Posterior vena cava (tissue), 2 donors: ENCODE results near the gene TCP11. TPM values are rescaled to one million over a fixed set of nuclear protein-coding genes. Genes with fewer than 3 reads are reported as not detected.

Source experiments
- DNase-seq: peaks from one replicate; pipeline ENCODE4 v3.0.0-alpha.2; 2020; ENCODE audit warnings: low spot score
- intact Hi-C, 2 donors: fragments of 100-400 bp; cut with DNase I; formaldehyde crosslinking; loops; one replicate each; pipeline versions ENCODE4 v1.14.1 to v1.14.2; 2022 to 2023
- total RNA-seq, 2 donors: library from RNA; stranded (reverse); fragmentation: NEBNext Ultra II Directional; extraction: Animal tissue kit (Norgen Biotek cat#: 25700); gene quantifications; one replicate each; pipeline ENCODE4 v1.2.1, GENCODE V29; 2021
- donor health status: DM: yes; HTN: yes; CAD: no.
- donor health status: DM: yes; HTN: yes; CAD: no.

TCP11 gene
- total RNA-seq, 2 donors from 2014 or later = not detected

DNA sequence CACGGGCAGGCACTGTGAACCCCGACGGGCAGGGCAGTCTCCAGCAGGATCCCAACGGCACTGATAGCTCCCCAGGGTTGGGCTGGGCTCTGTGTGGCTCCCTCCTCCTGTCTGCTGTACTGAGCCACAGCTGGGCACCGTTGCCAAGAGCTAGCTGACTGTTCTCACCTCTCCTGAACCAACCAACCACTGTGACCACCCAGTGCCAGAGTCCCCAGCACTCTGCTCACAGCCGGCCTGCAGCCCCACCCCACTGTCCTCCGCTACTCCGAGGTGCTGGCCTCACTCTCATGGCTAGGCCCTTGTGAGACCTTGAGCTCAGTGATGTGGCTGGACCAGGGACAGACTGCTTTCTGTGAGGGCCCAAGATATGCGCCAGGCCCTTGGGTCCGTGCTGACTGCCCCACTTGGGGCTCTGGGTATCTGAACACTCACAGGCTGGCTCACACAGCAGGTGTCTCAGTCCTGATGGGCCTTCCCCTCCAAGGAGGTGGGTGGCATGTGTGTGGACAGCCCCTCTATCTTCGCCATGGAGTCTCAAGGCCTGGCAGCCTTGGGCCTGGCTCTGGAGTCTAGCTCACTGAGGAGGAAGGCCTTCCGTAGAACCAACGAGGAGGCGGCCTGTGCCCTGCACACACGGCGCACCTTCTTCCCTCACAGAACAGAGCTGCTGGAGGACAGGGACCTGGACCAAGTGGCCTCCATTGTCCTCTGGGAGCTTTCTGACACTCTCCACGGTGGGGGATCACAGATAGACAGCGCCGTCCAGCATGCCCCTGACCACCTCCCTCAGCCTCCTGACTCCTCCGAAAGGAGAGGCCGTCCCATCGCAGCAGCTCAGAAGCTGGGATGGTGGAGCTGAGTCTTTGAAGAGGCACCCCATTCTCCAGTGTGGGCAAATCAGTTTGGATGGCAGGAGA lies 53.5 kb downstream of the TCP11 start:
- no peak for DNase-seq
- intact Hi-C loops = loop anchor here in 1 of 2 donors (2.0 kb wide), 1 partner anchor 201 kb away; no protein-coding TSS in a partner anchor

DNA sequence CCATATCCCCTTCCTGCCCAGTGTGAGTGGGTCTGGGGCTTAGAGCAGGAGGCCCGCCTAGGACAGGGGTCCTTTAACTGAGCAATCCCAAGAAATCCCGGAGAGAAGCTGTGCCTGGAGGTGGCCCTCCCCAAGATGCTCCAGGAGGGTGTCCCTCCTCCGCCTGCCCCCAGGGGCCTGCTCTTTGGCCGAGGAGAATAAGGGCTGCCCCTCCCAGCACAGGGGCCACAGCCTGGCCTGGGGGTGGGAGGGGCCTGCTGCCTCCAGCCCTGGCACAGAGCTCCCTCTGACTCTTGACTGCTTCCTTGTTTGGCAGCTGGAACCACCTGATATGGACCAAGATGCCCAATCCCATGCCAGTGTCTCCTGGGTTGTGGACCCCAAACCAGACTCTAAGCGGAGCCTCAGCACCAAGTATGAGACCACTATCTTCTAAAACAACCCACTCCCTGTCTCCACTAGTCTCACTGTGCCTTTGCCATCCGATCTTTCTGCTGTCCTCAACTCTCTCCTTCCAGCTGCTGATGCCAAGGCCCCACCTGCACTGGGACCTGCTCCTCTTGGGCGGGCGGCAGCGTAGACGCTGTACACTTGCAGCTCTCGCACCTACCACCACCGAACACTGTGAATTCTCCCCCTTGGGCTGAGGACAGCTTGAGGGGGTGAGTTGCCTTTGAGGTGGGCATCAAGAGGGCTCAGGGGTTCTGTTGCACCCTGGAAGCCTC lies 54.3 kb downstream of the TCP11 start:
- intact Hi-C loops = no loop called here
- DNase-seq = no peak

DNA sequence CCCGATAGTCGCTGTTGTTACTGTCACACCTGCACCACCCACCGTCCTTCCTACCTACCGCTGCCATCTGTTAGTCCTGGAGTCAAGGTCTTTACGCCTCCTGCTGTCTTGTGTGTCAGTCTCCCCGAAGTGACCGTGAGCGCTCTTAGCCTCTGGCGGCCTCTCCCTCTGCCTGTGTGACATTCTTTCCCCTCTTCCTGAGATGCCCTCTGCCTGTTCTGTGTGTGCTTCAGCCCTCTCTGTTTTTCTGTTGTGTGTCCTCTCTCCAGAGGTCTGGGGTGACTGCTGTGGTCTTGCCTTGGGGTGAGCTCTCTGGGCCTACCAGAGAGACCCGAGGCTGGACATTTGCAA lies 54.9 kb downstream of the TCP11 start:
- intact Hi-C loops = no loop called here
- no peak for DNase-seq

GRCh38 chr6:35085359-35086281 lies 55.5 kb downstream of the TCP11 start:
- DNase-seq = no peak
- intact Hi-C loops = no loop called here

DNA sequence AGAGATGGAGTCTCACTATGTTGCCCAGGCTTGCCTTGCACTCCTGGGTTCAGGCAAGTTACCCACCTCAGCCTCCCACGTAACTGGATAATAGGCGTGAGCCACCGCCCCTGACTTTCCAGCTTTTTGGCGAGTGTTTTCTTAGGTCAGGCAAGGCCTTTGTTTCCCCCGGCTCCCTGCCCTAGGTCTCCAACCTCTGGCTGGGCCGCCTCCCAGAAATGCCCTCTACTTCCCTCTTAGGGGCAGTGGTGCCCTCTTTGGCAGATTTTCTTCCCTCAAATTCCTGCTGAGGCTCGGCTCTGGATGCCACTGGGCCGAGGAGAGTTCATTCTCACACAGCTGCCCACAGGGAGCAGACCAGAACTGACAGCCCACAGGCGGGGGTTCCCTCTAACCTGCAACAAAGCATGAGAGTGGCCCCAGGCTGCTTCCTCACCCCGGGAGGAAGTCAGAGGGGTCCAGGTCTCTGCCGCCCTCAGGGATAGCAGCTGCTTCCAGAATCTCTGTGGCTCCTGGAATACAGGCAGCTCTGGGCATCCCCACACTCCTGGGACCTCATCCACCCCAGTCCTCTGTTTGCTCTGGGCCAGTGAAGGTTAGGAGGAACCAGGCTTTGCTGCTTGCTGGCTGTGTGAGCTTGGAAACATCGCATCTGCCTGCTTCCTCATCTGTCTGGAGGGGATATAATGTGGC lies 56.5 kb downstream of the TCP11 start:
- DNase-seq = no peak
- intact Hi-C loops = no loop called here

- DNase-seq = peak; percentile 70
- intact Hi-C loops = no loop called here
Measured at GRCh38 chr6:35084041-35084491, 57.1 kb downstream of the TCP11 start.

GRCh38 chr6:35083507-35083906 lies 57.6 kb downstream of the TCP11 start:
- intact Hi-C loops = no loop called here
- peak; percentile 61 for DNase-seq

- intact Hi-C loops = no loop called here
- DNase-seq = peak; percentile 58
Measured at GRCh38 chr6:35082733-35083403, 58.3 kb downstream of the TCP11 start.

DNA sequence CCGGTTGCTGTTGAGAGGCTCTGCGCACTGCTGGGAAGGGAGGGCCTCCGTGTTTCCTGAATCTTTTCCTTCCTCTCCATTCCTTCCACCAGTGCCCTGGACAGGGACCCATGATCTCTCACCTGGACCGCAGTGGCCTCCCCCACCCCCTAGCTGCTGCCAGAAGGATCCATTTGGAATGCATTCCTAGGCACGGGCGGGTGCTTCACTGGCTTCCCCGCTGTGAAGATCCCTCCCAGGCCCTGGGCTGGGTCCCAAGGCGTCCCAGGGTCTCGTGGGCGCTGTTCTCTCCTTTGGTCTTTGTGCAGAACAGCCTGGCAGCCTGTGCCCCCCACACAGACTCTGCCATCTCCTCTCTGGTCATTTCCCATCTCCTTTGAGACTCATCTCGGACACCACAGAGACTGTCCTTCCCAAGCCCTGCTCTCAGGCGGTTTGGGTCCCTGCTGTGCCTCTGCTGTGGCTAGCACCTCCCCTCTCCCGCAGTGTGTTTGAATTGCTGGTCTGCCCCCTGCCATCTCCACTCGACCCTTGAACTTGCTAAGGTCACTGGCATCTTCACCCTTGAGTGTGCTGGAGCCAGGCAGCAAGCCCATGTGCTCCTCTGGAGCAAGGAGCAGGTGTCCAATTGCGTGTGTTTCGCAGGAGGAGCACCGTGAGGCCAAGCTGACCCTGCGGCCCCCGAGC lies 59.0 kb downstream of the TCP11 start:
- no peak for DNase-seq
- intact Hi-C loops = no loop called here

- intact Hi-C loops = no loop called here
- no peak for DNase-seq
Measured at GRCh38 chr6:35081426-35081851, 59.7 kb downstream of the TCP11 start.

DNA sequence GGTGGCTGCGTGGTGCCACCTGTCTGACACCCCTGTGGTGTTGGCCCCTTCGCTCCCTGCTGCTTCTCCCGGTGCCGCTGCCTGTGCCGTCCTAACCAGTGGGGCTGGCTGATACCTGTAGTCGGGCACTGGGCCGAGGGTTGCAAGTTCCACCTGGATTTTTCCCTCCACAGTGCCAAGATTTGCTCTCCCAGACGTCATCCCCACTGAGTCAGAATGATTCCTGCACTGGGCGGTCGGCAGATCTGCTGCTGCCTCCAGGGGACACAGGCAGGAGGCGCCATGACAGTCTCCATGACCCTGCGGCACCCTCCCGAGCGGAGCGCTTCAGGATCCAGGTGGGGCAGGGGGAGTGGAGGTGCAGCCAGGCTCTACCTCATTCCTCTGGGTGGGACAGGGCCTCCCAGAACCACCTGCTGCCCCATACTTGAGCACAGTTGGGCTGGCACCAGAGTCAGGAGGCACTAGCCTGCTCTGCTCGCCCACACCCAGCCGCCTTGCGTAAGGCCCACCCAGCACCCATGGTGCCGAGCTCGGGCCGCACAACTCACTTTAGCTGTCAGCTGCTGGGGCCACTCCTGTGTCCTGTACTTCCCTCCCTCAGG lies 60.2 kb downstream of the TCP11 start:
- peak; percentile 80 for DNase-seq
- intact Hi-C loops = no loop called here

- DNase-seq = peak; percentile 30
- intact Hi-C loops = no loop called here
Measured at GRCh38 chr6:35080016-35080680, 61.0 kb downstream of the TCP11 start.

DNA sequence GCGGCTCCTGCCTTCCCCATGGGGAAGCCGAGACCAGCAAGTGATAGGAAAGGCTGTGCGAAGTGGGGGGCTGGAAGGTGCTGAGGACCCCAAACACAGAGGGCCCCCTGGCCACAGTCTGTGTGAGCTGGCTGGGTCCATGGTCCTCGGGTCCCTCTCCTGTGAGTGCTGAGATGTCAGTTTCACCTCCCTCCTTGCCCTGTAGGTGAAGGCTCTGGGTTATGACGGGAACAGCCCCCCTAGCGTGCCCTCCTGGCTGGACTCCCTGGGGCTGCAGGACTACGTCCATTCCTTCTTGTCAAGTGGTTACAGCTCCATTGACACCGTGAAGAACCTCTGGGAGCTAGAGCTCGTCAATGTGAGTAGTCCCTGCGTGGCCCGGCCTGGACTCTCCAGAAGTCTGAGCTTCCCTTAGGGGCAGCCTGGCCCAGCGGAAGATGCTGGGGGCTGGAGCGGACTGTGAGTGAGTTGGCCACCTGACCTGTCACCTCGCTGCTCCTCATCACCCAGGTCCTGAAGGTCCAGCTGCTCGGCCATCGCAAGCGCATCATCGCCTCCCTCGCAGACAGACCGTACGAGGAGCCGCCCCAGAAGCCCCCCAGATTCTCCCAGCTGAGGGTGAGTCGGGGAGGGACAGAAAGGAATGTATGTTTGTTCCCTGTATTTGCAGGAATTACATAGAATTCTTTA lies 61.7 kb downstream of the TCP11 start:
- intact Hi-C loops = no loop called here

GRCh38 chr6:35078896-35079295 lies 62.2 kb downstream of the TCP11 start:
- peak; percentile 57 for DNase-seq
- intact Hi-C loops = loop anchor here in 1 of 2 donors (1.0 kb wide), 1 partner anchor 43 kb away; no protein-coding TSS in a partner anchor

More for the DNA sequence above, 61.7 kb downstream of the TCP11 start:
- DNase-seq = peak; percentile 74

- intact Hi-C loops = loop anchor here in 1 of 2 donors (1.0 kb wide), 1 partner anchor 42 kb away; no protein-coding TSS in a partner anchor
- peak; percentile 75 for DNase-seq
Measured at GRCh38 chr6:35078226-35078850, 62.8 kb downstream of the TCP11 start.
